ENCODE measurements around the gene DAZAP1. TPM values are rescaled to one million over a fixed set of nuclear protein-coding genes. Genes with fewer than 3 reads are reported as not detected.
A peak's percentile ranks its signal among the peaks of the same experiment; 100 is the strongest.

DAZAP1 gene
- polyA plus RNA-seq, 1 donor (not counting 4 experiments of a cell fraction or from before 2014, with no cell fraction given), result 99.2 TPM

GRCh38 chr19:1384478-1385110 is 22.8 kb upstream of the DAZAP1 start:
- H3K4me3 ChIP-seq (ENCODE audit: control insufficient read depth in 2 of 3, extremely low read depth in 1 of 3, insufficient read depth in 2 of 3, low read depth in 1 of 3, low read length in 3 of 3), result peak overlapping the region; percentile 65 to 92 (median 91)
- no peaks in the 10 kb centered on the region for H3K9me3 ChIP-seq (ENCODE audit: control insufficient read depth, low read depth, low read length)
- H3K4me1 ChIP-seq (ENCODE audit: control insufficient read depth, extremely low read depth, insufficient read depth, low read length), result peaks cover 17% of the 10 kb centered on the region
- peaks cover 6 to 11% of the 10 kb centered on the region in 2 experiments for H3K36me3 ChIP-seq (ENCODE audit: control insufficient read depth in 2 of 2, extremely low read depth in 1 of 2, insufficient read depth in 2 of 2, low read length in 2 of 2)
- H3K27me3 ChIP-seq (ENCODE audit: control insufficient read depth, extremely low read depth, insufficient read depth, low read length), result no peaks in the 10 kb centered on the region
- peak overlapping the region; percentile 88 for H3K9ac ChIP-seq (ENCODE audit: control insufficient read depth, extremely low read depth, insufficient read depth, low read length)
- dilution Hi-C loops (cut with MboI; ENCODE audit: extremely low pct_ligation_motif_present, low sequenced_read_pairs), result no loop called here
- peak overlapping the region; percentile 96 for H3K4me2 ChIP-seq (ENCODE audit: control insufficient read depth, extremely low read depth, insufficient read depth, low read depth, low read length)
- H3K27ac ChIP-seq (ENCODE audit: control insufficient read depth, insufficient read depth, low read length), result peak overlapping the region; percentile 78
- no peak for DNase-seq (ENCODE audit: low read depth, low spot score)
- no peaks in the 10 kb centered on the region for H3K9me1 ChIP-seq (ENCODE audit: control insufficient read depth, extremely low read depth, insufficient read depth, low read length)
- peaks cover 18% of the 10 kb centered on the region for H3K79me2 ChIP-seq (ENCODE audit: control insufficient read depth, insufficient read depth, low read length)
- FAIRE-seq, result no peak
- H2AFZ ChIP-seq (ENCODE audit: control insufficient read depth, low read length), result no peak overlapping the region
- no peaks in the 10 kb centered on the region for H4K20me1 ChIP-seq (ENCODE audit: control insufficient read depth, extremely low read depth, insufficient read depth, low read length)
- no peak for TF ChIP-seq CTCF (optimal IDR thresholded peaks at IDR 0.05 in 1 of 3, IDR thresholded peaks at IDR 0.05 in 1 of 3, conservative IDR thresholded peaks at IDR 0.05 in 1 of 3; ENCODE audit: extremely low read depth in 1 of 3, insufficient read depth in 2 of 3, low read length in 3 of 3)
- no peak for TF ChIP-seq EZH2 (IDR thresholded peaks at IDR 0.05; ENCODE audit: low read length)

GRCh38 chr19:1385816-1386215 is 21.6 kb upstream of the DAZAP1 start:
- TF ChIP-seq EZH2 (IDR thresholded peaks at IDR 0.05; ENCODE audit: low read length), result no peak
- Histone ChIP-seq H3K4me1 (ENCODE audit: control insufficient read depth, extremely low read depth, insufficient read depth, low read length) (peaks cover 17% of the 10 kb centered on the region), H3K36me3 (ENCODE audit: control insufficient read depth in 2 of 2, extremely low read depth in 1 of 2, insufficient read depth in 2 of 2, low read length in 2 of 2) (peaks cover 6 to 11% of the 10 kb centered on the region in 2 experiments), H3K79me2 (ENCODE audit: control insufficient read depth, insufficient read depth, low read length) (peaks cover 18% of the 10 kb centered on the region), H3K4me3 (ENCODE audit: control insufficient read depth in 2 of 3, extremely low read depth in 1 of 3, insufficient read depth in 2 of 3, low read depth in 1 of 3, low read length in 3 of 3) (no peak overlapping the region), H3K27ac (ENCODE audit: control insufficient read depth, insufficient read depth, low read length) (no peak overlapping the region), H4K20me1 (ENCODE audit: control insufficient read depth, extremely low read depth, insufficient read depth, low read length) (no peaks in the 10 kb centered on the region), H3K4me2 (ENCODE audit: control insufficient read depth, extremely low read depth, insufficient read depth, low read depth, low read length) (no peak overlapping the region), H3K27me3 (ENCODE audit: control insufficient read depth, extremely low read depth, insufficient read depth, low read length) (no peaks in the 10 kb centered on the region), H3K9me1 (ENCODE audit: control insufficient read depth, extremely low read depth, insufficient read depth, low read length) (no peaks in the 10 kb centered on the region), H3K9ac (ENCODE audit: control insufficient read depth, extremely low read depth, insufficient read depth, low read length) (no peak overlapping the region), H3K9me3 (ENCODE audit: control insufficient read depth, low read depth, low read length) (no peaks in the 10 kb centered on the region), H2AFZ (ENCODE audit: control insufficient read depth, low read length) (no peak overlapping the region)
- FAIRE-seq (no peak), DNase-seq (ENCODE audit: low read depth, low spot score) (no peak)
- dilution Hi-C loops (cut with MboI; ENCODE audit: extremely low pct_ligation_motif_present, low sequenced_read_pairs), result no loop called here

Data from keratinocyte (primary cell).